Measurements from ENCODE around the gene TFF2.

The TFF2 gene

DNA sequence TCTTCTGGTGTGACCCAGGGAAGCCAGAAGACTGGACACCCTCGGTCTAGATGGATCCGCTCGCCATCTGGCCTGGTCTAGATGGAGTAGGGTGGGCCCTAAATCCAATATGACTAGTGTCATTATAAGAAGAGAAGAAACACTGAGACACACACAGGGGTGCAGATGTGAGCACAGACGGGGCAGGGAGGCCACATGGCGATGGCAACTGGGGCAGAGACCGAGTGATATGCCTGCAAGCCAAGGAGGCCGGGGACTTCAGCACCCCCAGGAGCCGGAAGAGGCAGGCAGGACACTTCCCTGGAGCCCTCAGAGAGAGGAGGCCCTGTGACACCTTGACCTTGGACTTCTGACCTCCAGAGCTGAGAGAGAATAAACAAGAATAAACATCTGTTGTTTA, 30.0 kb downstream of the TFF2 start:
- no peak for DNase-seq (ENCODE audit: low read depth in 2 of 2)

DNA sequence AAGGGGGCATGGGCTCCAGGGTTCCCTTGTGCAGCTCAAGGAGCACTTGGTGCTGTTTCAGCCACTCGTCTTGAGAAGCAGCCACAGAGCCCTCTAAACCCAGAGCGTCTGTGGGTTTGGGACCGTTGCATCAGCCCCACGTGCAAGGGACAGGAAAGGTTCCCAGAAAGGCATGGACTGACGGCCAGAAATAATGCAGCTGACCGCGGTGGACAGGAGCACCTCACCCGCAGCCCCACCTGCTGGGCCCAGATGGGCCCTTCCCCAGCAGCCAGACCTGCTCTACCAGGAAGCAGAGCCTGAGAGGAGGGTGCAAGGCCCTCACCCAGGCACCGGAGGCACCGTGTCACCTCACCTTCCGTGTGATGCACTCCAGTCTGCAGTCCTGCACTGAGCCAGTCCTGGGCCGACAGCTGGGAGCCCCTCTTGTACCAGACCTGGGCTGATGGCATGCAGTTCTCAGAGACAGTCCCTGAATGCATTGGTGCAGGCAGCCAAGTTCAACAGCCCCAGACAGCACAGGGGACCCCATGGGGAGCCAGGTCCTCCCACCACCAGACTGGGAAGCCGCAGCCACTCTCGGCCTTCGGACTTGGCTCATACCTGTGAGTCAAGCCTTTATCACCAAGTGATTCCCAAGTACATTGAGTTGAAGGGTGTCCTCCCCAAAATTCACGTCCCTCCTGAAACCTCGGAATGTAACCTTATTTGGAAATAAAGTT, 30.8 kb downstream of the TFF2 start:
- no peak for DNase-seq (ENCODE audit: low read depth in 2 of 2)

DNA sequence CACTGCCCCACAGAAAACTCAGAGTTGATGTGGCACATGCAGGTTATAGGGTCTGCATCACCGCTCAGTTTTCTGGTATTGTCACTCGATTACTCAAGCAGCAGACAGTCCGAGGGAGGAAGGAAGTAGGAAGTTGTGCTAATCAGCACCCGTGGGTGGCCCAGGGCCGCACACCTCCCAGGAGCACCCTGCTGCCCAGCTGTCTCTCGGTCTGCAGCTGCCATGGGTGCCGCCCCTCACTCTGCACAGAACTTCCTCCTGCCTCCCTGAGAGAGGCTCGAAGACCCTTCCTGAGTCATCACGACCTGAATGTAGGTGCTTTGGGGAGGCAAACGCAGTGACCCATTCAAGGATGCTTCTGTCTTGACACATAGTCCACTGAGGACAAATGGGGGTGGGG, 31.4 kb downstream of the TFF2 start:
- DNase-seq (ENCODE audit: low read depth in 2 of 2) = no peak

DNA sequence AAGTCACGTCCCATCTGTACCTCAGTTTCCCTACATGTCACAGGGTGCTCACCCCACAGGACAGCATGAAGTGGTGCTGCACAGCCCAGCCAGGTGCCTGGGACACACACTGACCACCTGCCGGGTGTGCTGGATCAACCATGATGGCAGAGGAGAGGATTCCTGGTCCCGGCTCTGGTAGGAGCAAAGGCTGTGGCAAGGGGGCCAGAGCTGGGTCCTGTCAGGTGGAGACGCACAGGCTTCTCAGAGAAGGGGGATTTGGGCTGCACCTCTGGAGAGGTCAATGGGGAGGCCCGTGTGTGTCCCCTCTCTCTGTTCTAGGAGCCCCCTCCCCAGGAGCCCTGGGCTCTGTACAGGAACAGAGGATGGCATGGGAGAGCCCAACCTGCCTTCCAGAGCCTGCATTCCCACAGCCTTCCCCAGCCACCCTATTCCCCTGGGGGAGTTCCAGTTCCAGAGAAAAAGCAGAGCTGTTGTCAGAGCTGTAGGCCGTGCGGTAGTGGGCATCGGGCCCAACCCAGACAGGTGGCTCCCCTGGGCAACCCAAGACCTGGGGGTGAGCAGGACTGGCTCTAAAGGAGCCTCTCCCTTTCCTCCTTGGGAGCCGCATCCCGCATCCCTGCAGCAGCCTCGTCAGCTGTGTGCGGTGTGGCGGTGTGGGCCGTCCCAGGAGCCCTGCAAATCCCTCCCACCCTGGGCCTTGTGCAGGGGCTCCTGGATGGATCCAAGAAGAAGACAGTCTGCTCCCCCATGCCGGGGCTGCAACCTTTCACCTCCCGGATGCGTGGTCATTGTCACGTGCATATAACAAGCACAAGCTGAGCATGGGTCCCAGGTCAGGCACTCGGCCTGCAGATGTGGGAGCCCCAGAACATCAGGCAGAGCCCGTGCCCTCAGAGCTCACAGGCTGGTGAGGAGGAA, 32.7 kb downstream of the TFF2 start:
- DNase-seq (ENCODE audit: low read depth in 2 of 2) = no peak

DNA sequence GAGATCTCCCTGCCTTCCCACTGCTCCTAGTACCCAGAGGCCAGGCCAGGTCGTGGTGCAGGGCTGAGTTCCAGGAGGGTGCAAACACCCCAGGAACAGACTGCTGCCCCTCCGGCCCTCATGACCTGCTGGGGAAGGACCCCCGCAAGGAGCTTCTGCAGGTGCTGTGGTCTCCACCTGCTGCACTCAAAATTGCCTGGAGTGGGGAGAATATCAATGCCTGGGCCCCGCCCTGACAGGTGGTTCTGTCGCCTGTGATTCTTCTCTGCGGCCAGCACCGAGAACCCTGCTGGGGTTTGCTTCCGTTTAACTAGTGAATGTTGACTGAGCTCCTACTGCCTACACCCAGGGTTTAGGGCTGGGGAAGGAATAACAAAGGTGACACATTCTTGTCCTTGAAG, 33.5 kb downstream of the TFF2 start:
- no peak for DNase-seq (ENCODE audit: low read depth in 2 of 2)

DNA sequence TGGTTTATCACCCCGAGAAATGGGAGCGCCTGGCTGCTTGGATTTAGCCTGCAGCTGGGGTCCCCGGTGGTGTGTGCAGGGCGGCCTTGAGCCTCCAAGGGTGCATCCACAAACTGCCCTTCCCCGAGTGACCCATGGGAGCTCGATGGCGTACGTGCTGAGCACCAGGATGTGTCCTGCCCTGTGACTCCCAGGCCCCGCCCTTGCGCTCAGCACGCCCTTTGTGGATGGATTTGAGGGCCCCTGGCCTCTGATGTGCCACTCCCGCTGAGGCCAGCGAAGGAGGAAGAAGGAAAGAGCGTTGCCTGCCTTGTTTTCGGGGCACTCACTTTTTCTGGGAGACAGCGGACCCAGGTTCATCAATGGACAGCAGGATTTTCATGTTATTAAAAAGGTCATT, 33.9 kb downstream of the TFF2 start:
- DNase-seq (ENCODE audit: low read depth in 2 of 2) = no peak

DNA sequence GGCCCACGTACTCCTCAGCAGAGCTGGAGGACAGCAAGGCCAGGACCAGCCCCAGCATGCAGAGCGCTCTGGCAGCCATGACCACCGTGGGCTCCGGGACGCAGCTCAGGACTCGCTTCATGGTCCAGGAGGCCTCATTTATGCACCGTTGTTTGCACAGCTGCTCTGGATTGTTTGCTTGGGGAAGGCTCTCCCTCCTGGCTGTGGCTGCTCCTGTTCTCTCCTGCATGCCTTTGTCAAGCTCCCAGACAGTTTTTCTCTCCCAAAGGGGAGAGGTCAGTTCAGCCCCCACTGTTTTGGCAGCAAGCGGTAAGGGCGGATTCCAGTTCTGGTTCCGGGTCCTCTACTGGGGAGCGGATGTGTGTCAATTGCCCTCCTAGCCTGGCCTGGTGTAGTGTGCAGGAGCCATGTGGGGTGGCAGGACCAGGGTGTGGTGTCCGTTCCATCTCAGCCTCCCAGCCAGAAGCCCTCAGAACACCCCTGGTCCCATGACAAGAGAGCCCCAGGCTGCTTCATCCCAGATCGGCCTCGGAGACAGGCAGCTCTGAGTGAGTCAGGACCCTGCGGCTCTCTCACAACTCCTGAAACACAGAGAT, 35.4 kb downstream of the TFF2 start, which contains the start of gene TFF3:
TSS of gene TFF3 (minus strand) at position 114 of the 596 bp plus-strand sequence. CDS start at position 79, 35 bp downstream.
- no peak for DNase-seq (ENCODE audit: low read depth in 2 of 2)

DNA sequence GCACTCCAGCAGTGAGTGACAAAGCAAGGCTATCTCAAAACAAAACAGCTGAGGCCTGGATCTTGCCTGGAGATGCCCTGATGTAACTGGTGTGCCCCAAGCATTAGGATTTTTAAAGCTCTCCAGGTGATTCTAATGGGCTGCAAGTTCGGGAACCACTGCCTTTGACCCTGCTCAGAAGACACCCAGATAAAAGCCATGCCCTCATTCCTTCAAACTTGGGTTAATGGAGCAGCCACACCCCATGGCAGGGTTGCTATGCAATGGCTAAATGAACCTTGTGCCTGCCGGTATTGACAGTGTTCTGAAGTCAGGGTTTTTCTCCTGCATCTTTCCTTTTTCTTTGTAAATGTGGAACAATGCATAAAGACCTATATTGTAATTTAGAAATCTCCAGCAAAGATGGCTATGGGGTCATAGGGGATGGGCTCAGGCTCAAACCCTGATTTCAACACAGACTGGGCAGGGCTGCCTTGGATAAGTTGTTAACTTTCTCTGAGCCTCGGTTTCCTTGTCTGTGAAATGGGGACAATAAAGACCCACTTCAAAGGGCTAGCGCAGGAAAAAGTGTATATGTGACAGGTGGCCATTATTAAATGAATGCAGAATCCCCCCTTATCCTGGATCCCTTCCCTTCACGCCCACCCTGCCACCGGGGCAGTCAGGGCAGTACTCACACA, 36.0 kb downstream of the TFF2 start:
- no peak for DNase-seq (ENCODE audit: low read depth in 2 of 2)

DNA sequence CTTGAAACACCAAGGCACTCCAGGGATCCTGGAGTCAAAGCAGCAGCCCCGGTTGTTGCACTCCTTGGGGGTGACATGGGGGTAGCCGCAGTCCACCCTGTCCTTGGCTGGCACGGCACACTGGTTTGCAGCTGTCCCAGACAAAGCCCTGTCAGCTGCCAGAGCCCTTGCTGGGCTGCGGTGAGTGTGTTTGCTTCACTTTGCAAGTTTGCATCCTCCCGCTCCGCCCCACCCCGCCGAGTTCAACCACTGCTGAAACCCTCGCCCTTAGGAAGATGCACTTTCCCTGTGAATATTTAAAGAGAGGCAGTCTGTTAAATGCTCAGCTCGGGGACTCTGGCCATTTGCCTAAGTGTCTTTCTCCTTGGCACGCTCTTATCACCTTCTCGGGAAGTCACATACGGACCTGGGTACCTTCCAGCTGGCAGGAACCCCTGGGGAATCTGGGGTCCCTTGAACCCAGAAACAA, 37.3 kb downstream of the TFF2 start:
- DNase-seq (ENCODE audit: low read depth in 2 of 2) = no peak

DNA sequence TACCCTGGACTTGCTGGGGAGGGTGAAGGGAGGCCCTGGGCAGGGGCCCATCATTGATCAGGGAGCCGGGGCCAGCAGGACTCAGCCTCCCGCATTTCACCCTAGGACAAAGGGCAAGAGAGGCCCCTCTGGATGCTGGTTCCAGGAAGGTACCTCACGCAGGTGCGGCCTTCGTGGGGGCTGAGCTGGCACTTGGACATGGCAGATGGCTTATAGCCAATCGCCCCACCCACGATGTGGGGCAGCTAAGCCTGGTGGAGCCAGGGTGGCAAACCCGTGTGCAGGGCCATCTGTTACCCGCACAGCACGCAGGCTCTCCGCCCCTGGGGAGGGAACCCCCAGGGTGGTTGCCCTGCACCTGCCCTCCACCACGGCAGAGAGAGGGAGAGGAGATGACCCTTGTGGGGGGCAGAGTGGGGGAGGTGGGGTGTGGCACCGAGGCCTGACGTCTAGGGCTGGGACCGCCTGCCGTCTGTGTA, 38.1 kb downstream of the TFF2 start:
- DNase-seq (ENCODE audit: low read depth in 2 of 2) = no peak

DNA sequence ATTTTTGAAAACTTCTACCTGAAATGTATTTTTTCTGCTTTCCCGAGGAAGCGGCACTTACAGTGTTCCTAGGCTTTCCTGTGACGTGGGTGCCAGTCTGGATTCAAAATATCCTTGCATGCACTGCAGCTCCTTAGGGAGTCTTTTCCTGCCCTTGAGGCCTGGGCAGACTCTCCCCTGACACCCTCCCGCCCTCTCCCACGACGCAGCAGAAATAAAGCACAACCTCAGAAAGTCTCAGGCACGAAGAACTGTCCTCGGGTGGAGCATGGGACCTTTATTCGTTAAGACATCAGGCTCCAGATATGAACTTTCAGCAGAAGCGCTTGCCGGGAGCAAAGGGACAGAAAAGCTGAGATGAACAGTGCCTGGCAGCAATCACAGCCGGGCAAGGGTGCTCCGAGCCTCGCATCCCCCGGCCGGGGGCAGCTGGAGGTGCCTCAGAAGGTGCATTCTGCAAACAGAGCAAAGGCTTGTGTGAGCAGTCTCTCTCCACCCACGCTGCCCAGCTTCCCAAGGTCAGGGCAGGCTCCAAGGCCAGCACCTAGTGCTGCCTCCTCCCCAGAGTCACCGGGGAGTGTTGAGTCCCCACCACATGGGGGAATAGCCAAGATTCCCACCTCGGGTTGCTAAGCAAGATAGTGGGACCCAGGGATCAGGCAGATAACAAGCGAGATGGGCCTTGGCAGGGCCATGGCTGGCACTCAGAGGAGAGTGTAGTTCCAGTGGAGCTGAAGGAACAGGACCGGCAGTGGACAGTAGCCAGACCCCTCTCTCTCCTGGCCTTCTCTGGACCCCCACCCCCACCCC, 38.8 kb downstream of the TFF2 start:
- DNase-seq (ENCODE audit: low read depth in 2 of 2) = no peak

DNA sequence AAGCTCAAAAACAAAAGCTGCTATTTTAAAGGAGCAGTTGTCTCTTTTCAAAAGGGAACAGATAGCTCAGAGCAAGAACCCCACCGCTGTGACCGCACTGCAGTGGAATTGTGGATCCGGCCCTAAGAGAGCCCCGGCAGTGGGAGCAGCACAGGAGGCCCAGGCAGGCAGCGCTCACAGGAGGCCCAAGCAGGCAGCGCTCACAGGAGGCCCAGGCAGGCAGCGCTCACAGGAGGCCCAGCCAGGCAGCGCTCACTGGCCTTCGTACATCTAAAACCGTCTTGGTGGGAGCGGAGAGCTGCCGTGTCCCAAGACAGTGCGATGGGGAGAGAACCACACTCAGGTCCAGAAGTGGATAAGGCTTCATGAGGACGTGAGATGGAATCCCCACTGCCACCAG, 39.6 kb downstream of the TFF2 start:
- no peak for DNase-seq (ENCODE audit: low read depth in 2 of 2)

DNA sequence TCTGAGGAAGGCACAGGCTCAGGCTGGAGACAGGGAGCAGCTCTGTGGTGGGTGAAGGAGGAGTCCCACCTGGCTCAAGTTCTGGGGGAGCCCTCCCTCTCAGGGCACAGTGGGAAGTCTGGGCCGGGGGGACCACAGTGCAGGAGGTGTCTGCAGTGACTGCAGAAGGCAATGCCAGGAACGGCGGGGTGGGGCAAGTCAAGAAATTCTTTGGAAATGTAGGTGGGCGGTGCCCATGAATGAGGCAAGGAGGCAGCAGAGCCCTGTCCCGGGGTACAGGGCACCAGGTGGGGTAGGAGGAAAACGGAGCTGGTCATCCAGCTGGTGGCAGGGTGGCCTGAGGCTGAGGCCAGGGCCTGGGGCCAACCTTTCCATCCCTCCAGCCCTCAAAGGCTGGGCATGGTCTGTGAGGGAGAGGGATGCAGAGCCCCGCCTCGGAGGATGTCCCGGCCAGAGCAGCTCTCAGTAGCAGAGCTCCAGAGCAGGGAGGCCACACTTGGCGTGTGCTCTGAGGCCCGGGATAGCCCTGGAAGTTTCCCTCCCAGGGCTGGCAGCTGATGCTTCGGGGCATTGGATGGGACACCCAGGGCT, 40.3 kb downstream of the TFF2 start:
- DNase-seq (ENCODE audit: low read depth in 2 of 2) = no peak

DNA sequence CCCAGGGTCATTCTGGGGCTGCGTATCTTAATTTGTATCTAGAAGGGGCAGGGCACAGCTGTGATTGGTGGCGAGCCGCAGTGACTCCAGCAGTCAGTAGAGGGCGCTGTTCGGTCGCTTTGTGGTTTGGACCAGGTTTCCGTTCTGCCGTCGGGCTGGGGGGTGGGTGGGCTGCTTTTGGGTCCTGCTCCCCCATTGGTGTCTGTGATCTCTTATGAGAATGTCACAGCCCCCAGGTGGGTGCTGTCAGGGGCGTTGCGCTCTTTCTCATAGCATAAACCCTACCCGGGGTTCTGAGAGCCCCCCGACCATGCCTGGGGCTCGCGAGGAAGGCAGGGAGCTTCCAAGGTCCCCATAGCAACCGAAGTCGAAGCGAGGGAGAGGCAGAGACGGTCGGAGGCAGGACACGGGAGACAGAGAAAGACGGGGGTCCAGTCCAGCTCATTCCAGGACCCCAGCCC, 41.0 kb downstream of the TFF2 start:
- DNase-seq (ENCODE audit: low read depth in 2 of 2) = peak; percentile 50 to 76

DNA sequence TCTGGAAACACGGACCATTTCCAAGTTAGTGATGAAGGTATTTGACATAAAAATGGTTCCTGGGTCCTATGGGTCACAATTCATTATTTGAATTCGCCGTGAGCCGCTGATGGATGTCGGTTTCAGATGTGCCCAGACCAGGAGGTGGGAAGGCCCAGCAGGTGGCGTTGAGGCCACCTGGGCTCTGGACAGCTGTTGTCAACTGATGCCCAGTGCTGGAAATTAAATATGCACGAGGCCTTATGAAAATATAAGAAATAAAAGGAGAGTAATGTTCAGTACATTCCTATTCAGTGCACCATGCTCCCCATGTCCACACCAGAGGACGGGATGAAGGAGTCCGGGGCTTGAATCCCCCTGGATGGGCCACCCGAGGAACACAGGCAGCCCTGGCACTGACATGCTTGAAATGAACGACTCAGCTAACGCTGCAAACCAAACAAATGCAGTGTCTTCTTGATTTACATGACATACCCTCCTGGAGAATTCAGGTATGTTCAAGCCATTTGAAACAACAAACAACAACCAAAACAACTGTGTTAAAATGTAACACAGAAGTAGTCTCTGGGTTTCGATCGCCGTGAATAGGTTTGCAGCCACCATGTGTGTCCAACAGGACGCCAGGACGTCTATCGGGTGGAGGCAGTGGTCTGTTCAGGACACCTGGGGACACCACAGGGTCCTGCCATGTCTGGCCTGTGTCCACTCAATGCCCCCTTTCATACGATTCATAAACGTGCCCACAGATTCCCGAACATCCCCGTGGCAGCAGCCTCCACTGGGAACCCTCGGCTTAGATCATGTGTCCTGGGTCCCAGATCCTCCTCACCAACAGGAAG, 41.7 kb downstream of the TFF2 start:
- no peak for DNase-seq (ENCODE audit: low read depth in 2 of 2)

DNA sequence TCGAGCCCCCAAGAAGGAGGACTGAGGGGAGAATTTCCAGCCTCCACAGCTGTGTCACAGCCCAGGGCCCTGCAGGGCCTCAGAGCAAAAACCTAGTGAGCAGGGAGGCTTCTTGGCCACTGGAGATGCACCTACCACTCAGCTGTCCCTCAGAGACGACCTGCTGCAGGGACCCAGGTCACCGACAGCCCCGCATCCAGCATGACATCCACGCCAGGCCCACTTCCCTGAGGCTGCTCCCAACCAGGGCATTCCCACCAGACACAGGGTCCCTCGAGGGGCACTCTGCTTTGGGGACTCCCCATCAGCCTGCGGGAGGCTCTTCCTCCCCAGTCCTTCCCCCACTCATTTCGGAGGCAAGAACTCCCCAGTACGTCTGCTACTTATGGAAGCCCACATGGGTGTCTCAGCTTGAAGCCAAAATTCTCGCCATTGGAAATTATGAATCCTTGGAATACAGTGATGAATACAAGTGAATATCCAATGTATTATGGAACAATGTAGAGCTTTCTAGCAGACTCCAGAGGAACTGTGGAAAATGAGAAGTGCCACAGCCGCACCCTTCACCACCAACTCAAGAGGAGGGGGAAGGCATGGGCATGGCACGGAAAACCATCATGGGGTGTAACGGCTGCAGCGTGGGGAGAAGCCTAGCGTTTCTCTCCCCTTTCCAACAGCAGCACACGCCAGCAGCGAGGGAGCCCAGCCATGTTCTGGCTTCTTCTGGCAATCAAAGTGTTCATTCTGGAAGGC, 42.5 kb downstream of the TFF2 start:
- DNase-seq (ENCODE audit: low read depth in 2 of 2) = no peak

DNA sequence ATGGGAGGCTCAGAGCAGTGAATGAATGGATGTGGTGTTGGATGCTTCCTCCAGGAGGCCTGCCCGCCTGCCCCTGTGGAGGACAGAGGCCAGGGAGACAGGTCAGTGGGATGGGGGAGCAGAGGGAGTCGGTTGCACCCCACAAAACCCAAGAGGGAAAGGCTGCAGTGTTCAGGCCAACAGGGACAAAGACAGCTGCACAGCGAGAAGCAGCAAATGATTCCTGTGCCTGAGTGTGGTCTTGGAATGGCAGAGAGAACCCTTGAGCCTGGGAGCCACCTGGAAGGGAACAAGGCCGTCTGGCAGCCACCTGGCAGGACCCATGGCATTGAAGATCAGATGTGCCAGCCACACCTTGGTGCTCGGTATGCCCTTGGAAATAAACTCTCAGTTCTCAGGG, 43.7 kb downstream of the TFF2 start:
- no peak for DNase-seq (ENCODE audit: low read depth in 2 of 2)

DNA sequence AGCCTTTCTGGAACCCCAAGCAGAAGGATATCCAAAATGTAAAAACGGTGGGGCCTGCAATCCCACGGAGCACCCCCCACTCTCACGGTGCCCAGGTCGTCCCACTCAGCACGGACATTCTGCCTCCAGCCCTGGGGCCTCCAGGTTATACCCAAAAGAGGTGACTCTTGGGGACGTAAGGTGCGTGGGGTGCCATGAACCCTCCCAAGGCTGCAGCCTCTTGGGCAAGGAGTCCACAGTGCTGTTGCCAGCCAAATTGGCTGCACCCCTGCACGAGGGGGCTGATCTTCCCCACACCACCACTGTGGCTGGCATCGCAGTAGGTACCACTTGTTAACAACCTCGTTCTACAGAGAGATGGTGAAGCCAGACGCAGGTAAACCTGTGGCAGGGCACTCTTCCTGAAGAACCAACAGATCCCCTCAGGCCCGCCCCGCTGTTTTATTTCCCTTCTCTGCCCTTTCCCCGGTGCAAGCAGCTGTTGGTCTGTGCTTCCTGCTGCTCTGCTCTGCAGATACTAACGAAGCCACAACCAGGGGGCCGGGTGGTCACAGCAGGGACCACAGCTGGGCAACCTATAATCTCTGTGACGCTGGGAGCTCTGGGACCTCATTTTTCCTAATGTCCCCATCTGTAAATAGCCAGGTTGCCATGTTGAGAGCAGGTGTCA, 44.3 kb downstream of the TFF2 start:
- no peak for DNase-seq (ENCODE audit: low read depth in 2 of 2)

Data from stimulated activated CD4-positive, alpha-beta T cell treated with anti-CD3 and anti-CD28 coated beads, Interleukin-4, amount 100 ng/mL, for 48 hours (primary cell).